ENCODE results near the gene INTS3. TPM values are rescaled to one million over a fixed set of nuclear protein-coding genes. Genes with fewer than 3 reads are reported as not detected.
A peak's percentile ranks its signal among the peaks of the same experiment; 100 is the strongest.

INTS3 gene
- total RNA-seq, 1 donor from 2014 or later, result 39.5 TPM

- no peak overlapping the region for H3K27ac Mint-ChIP-seq (ENCODE audit: unreplicated experiment)
- no peak for TF ChIP-seq CTCF (IDR thresholded peaks at IDR 0.05; ENCODE audit: insufficient read depth, low read depth, low read length)
- no peak for TF ChIP-seq EZH2 (IDR thresholded peaks at IDR 0.05; ENCODE audit: insufficient read depth, low read length)
Observed at GRCh38 chr1:153770797-153771196, 42.9 kb downstream of the INTS3 start.

DNA sequence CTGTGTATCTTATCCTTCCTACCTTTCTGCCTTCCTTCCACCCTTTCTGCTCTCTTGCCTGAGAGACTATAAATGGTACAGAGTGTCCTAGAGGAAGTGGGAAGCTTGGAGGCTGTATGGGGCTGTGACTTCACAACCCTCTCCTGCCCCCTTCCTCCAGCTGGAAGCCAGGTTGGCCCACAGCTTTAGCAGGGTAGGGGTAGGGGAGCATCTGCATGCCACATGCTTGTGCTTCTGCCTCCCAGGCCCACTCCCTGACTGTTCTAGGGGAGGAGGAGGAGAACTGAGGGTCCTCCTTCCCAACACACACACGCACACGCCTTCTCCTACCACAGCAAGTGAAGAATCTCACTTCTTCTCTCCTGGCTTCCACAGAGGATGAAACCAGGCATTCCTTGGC lies 43.4 kb downstream of the INTS3 start:
- Histone ChIP-seq H3K9me3 (ENCODE audit: insufficient read depth, low read depth, low read length) (no peaks in the 10 kb centered on the region), H3K27ac (ENCODE audit: low read depth, low read length) (no peak overlapping the region), H3K4me2 (ENCODE audit: low read length) (no peak overlapping the region), H3K4me1 (ENCODE audit: insufficient read depth, low read length) (peaks cover 7% of the 10 kb centered on the region), H4K20me1 (ENCODE audit: insufficient read depth, low read length) (no peaks in the 10 kb centered on the region), H3K4me3 (ENCODE audit: insufficient read depth, low read depth, low read length) (no peak overlapping the region), H2AFZ (ENCODE audit: low read depth, low read length) (no peak overlapping the region), H3K27me3 (ENCODE audit: insufficient read depth, low read length) (no peaks in the 10 kb centered on the region), H3K36me3 (ENCODE audit: insufficient read depth, low read length) (peaks cover 10% of the 10 kb centered on the region), H3K79me2 (ENCODE audit: insufficient read depth, low read length) (no peaks in the 10 kb centered on the region), H3K9ac (ENCODE audit: low read length) (no peak overlapping the region)
- TF ChIP-seq CTCF (IDR thresholded peaks at IDR 0.05; ENCODE audit: insufficient read depth, low read depth, low read length) (no peak), EZH2 (IDR thresholded peaks at IDR 0.05; ENCODE audit: insufficient read depth, low read length) (no peak)
- Mint-ChIP-seq H3K4me1 (ENCODE audit: low read depth, unreplicated experiment) (peaks cover 3% of the 10 kb centered on the region), H3K9me3 (ENCODE audit: unreplicated experiment) (no peaks in the 10 kb centered on the region), H3K4me3 (ENCODE audit: unreplicated experiment) (no peak overlapping the region), H3K27ac (ENCODE audit: unreplicated experiment) (no peak overlapping the region), H3K36me3 (ENCODE audit: low read depth, unreplicated experiment) (peaks cover 18% of the 10 kb centered on the region), H3K27me3 (ENCODE audit: low read depth, unreplicated experiment) (no peaks in the 10 kb centered on the region)
- FAIRE-seq (no peak), DNase-seq (ENCODE audit: low read depth) (no peak)

More at GRCh38 chr1:153770797-153771196, 42.9 kb downstream of the INTS3 start:
- Histone ChIP-seq H3K27me3 (ENCODE audit: insufficient read depth, low read length) (no peaks in the 10 kb centered on the region), H3K4me1 (ENCODE audit: insufficient read depth, low read length) (peaks cover 2% of the 10 kb centered on the region), H3K27ac (ENCODE audit: low read depth, low read length) (no peak overlapping the region), H3K36me3 (ENCODE audit: insufficient read depth, low read length) (peaks cover 10% of the 10 kb centered on the region), H3K79me2 (ENCODE audit: insufficient read depth, low read length) (no peaks in the 10 kb centered on the region), H3K9me3 (ENCODE audit: insufficient read depth, low read depth, low read length) (no peaks in the 10 kb centered on the region), H4K20me1 (ENCODE audit: insufficient read depth, low read length) (no peaks in the 10 kb centered on the region), H2AFZ (ENCODE audit: low read depth, low read length) (no peak overlapping the region), H3K4me2 (ENCODE audit: low read length) (no peak overlapping the region), H3K4me3 (ENCODE audit: insufficient read depth, low read depth, low read length) (no peak overlapping the region), H3K9ac (ENCODE audit: low read length) (no peak overlapping the region)
- no peak for DNase-seq (ENCODE audit: low read depth)
- Mint-ChIP-seq H3K9me3 (ENCODE audit: unreplicated experiment) (no peaks in the 10 kb centered on the region), H3K4me3 (ENCODE audit: unreplicated experiment) (no peak overlapping the region), H3K36me3 (ENCODE audit: low read depth, unreplicated experiment) (peaks cover 19% of the 10 kb centered on the region), H3K4me1 (ENCODE audit: low read depth, unreplicated experiment) (peaks cover 3% of the 10 kb centered on the region), H3K27me3 (ENCODE audit: low read depth, unreplicated experiment) (no peaks in the 10 kb centered on the region)
- no peak for FAIRE-seq

DNA sequence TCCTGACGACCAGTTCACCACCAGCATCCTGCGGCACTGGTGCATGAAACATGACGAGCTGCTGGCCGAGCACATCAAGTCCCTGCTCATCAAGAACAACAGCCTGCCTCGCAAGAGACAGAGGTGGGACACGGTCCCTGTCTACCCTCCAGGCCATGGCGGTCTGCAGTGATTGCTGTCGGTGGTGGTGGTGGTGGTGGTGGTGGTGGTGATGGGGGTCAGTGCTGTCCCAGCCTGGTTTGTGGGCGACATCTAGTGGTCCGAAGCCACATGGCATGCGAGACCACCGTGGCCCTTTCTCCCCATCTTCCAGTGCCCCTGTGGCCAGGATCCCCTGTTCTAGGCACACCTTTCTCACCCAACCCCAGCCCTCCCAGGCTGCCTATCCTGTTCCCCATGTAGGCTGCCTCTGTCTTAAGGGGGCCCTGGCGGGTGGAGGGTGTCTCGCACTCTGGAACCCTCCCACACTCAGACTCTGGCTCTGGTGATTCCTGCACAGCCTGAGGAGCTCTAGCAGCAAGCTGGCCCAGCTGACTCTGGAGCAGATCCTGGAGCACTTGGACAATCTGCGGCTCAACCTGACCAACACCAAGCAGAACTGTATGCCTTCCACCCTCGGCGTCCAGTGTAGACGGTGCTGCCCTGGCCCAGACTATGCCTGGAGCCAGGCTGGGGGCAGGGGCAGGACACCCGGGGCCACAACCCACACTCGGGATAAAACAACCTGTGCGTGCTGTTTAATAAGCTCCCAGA lies 44.2 kb downstream of the INTS3 start:
- Histone ChIP-seq H3K36me3 (ENCODE audit: insufficient read depth, low read length) (peaks cover 10% of the 10 kb centered on the region), H3K4me3 (ENCODE audit: insufficient read depth, low read depth, low read length) (no peak overlapping the region), H3K4me1 (ENCODE audit: insufficient read depth, low read length) (peaks cover 8% of the 10 kb centered on the region), H3K4me2 (ENCODE audit: low read length) (no peak overlapping the region), H3K79me2 (ENCODE audit: insufficient read depth, low read length) (no peaks in the 10 kb centered on the region), H3K9me3 (ENCODE audit: insufficient read depth, low read depth, low read length) (no peaks in the 10 kb centered on the region), H3K27ac (ENCODE audit: low read depth, low read length) (no peak overlapping the region), H2AFZ (ENCODE audit: low read depth, low read length) (no peak overlapping the region), H4K20me1 (ENCODE audit: insufficient read depth, low read length) (peaks cover 4% of the 10 kb centered on the region), H3K27me3 (ENCODE audit: insufficient read depth, low read length) (no peaks in the 10 kb centered on the region), H3K9ac (ENCODE audit: low read length) (no peak overlapping the region)
- no peak overlapping the region for H3K27ac Mint-ChIP-seq (ENCODE audit: unreplicated experiment)
- no peak for DNase-seq (ENCODE audit: low read depth)
- TF ChIP-seq EZH2 (IDR thresholded peaks at IDR 0.05; ENCODE audit: insufficient read depth, low read length) (no peak), CTCF (IDR thresholded peaks at IDR 0.05; ENCODE audit: insufficient read depth, low read depth, low read length) (peak; percentile 32)
- no peak overlapping the region for H3K4me3 Mint-ChIP-seq (ENCODE audit: unreplicated experiment)
- H3K27me3 Mint-ChIP-seq (ENCODE audit: low read depth, unreplicated experiment), result peaks cover 3% of the 10 kb centered on the region
- H3K9me3 Mint-ChIP-seq (ENCODE audit: unreplicated experiment), result no peaks in the 10 kb centered on the region
- FAIRE-seq, result no peak
- peaks cover 18% of the 10 kb centered on the region for H3K36me3 Mint-ChIP-seq (ENCODE audit: low read depth, unreplicated experiment)
- H3K4me1 Mint-ChIP-seq (ENCODE audit: low read depth, unreplicated experiment), result peaks cover 6% of the 10 kb centered on the region
